Measurements from ENCODE around the gene SKA1.

The SKA1 gene

DNA sequence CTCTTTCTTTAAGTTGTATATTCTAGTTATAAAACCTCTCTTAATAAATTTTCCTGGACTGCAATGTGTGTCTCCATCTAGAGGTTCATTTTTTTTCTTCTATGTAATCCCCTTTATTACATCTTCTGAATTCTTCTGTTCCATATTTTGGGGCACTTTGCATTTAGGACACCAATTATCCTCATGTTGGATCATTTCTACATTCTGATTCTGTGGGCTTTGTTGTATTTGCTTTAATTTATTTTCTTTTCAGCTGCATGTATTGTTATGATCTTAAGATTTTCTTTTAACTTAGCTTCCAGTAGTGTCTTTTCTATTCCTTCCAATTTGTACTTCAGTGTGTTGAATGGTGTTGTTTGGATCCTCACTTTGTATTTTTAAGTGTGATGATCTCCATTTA lies 5.2 kb upstream of the SKA1 start:
- H3K4me3 ChIP-seq (ENCODE audit: low read length) = no peak overlapping the region
- DNase-seq (ENCODE audit: low read depth) = no peak
- TF ChIP-seq, protein P1, sequence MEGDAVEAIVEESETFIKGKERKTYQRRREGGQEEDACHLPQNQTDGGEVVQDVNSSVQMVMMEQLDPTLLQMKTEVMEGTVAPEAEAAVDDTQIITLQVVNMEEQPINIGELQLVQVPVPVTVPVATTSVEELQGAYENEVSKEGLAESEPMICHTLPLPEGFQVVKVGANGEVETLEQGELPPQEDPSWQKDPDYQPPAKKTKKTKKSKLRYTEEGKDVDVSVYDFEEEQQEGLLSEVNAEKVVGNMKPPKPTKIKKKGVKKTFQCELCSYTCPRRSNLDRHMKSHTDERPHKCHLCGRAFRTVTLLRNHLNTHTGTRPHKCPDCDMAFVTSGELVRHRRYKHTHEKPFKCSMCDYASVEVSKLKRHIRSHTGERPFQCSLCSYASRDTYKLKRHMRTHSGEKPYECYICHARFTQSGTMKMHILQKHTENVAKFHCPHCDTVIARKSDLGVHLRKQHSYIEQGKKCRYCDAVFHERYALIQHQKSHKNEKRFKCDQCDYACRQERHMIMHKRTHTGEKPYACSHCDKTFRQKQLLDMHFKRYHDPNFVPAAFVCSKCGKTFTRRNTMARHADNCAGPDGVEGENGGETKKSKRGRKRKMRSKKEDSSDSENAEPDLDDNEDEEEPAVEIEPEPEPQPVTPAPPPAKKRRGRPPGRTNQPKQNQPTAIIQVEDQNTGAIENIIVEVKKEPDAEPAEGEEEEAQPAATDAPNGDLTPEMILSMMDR (conservative IDR thresholded peaks at IDR 0.05; ENCODE audit: low read length) = no peak

DNA sequence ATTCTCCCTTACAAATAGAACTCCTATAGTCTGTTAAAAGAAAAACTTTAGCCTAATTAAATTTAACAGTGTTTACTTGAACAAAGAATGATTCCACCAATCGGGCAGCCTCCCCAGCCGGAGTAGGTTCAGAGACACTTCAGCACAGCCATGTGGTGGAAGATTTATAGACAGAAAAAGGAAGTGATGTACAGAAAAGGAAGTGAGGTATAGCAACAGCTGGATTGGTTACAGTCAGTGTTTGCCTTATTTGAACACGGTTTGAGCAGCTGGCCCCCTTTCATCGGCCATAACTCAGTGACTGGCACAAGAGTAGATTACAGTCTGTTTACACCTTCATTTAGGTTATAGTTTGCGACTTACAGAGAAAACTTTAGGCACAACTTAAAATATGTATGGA lies 2.1 kb upstream of the SKA1 start:
- no peak overlapping the region for H3K4me3 ChIP-seq (ENCODE audit: low read length)
- DNase-seq (ENCODE audit: low read depth) = no peak
- TF ChIP-seq, protein P1 (conservative IDR thresholded peaks at IDR 0.05; ENCODE audit: low read length) = no peak

DNA sequence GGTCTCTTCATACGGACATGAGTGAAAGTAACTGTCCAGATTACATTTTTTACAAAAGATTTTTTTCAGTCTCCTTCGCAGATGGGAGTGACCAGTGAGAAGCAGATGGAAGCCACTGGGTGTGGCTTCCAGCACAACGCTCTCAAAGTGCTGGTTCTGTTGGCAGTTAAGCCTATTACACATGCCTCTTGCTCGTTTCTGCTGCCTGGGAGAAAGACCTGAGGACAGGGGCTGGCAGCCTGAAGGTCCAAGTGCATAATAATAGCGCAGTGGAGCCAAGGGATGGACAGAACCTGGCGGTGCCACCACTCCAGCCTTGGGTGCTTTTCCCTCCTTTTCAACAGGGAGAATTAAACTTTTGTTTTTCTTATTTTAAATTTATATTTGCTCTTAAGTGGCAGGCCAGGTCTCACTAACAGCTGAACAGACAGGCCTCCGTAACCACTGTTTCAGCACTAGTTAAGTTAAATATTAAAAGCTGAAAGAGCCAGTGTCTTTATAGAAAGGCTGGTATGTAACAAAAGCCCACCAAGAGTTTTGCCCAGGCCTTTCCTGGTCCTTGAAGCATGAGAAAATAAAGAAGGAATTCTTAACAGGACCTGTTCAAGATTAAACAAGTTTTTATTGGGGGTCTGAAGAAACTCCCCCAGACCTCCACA lies 1.2 kb upstream of the SKA1 start:
- TF ChIP-seq, protein P1 (conservative IDR thresholded peaks at IDR 0.05; ENCODE audit: low read length) = no peak
- no peak for DNase-seq (ENCODE audit: low read depth)
- no peak overlapping the region for H3K4me3 ChIP-seq (ENCODE audit: low read length)

DNA sequence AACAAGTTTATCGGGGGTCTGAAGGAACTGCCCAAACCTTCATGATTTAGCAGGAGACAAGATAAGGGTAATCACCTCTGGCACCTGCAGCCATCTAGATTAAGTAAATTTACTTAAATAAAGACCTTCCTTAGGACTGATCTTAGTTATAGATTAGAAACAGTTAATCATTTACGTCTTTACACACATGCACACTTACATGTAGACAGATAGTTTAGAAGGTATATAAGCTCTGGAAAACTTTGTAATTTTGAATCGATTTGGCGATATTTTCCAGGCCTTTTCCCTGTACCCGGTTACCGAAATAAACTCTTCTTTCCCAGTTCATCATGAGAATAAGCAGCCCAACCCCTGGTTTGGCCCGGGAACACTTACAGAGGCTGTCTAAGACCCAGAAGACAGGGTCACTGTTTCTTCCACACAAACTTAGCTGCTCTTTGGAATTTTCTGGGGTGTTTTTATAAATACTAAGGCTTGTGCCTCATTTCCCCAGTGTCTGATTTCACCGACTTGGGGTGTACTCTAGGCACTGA lies 560 bp upstream of the SKA1 start:
- no peak for DNase-seq (ENCODE audit: low read depth)
- peak overlapping the region; percentile 85 for H3K4me3 ChIP-seq (ENCODE audit: low read length)
- TF ChIP-seq, protein P1 (conservative IDR thresholded peaks at IDR 0.05; ENCODE audit: low read length) = no peak

DNA sequence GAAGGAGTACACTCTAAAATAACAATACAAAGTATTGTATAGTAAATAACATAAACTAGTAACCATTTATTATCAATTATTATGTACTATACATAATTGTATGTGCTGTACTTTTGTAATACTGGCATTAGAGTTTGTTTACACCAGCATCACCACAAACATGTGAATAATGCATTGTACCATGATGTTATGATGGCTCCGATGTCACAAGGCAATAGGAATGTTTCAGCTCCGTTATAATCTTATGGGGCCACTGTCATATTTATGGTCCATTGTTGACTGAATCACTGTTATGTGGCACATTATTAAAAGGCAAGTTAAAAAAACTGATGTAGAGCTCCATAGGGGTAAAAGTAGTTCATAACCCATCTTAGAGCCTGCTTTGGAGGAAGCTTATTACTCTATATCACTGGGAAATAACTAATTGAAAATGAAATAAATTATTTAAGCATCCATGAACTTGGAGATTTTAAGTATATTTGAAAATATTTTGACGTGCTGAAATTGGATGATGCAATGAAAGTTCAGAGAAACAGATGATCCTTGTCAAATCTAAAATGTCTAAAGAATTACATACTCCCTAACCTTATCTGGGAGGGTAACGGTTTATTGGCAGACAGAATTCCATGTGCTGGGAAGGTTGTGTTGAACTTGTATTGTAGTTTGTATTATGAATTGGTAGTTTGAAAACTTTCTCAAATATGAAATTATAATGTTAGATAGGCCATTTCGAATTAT lies 2.4 kb downstream of the SKA1 start:
- peak; percentile 8 for DNase-seq (ENCODE audit: low read depth)
- TF ChIP-seq, protein P1 (conservative IDR thresholded peaks at IDR 0.05; ENCODE audit: low read length) = no peak
- no peak overlapping the region for H3K4me3 ChIP-seq (ENCODE audit: low read length)

DNA sequence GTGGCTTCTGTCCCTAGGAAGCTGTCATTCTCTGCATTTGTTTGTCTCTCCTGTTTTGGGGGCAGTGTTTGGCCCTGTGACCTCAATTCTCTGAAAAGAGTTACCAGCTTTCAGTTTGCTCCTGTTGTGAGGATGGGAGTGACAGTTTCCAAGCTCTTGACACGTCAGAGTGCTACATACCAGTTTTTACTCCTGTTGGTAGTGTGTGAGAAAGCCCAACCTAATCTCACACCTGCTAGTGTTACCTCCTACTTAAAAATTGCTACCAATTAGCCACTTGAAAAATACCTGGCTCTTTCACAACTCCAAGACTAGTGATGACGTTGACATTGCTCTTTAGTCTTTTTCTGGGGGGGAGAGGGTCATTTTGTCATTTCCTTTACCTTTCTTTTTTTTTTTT lies 14.1 kb downstream of the SKA1 start:
- no peak overlapping the region for H3K4me3 ChIP-seq (ENCODE audit: low read length)
- TF ChIP-seq, protein P1 (conservative IDR thresholded peaks at IDR 0.05; ENCODE audit: low read length) = no peak
- no peak for DNase-seq (ENCODE audit: low read depth)

DNA sequence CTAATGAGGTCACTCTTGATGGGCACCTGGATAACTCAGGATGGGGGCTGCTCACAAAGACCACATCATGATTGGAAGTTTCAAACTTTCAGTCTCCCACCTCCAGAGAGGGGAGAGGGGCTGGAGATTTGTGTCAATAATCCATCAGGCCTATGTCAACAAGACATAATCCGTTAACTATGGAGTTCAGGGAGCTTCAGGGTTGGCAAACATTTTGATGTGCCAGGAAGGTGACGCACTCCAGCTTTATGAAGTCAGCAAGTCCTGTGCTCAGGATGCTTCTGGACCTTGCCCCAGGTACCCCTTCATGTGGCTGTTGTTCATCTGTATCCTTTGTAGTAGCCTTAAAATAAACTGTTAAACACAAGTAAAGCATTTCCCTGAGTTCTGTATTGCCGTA lies 19.0 kb downstream of the SKA1 start:
- DNase-seq (ENCODE audit: low read depth) = no peak
- TF ChIP-seq, protein P1 (conservative IDR thresholded peaks at IDR 0.05; ENCODE audit: low read length) = no peak
- no peak overlapping the region for H3K4me3 ChIP-seq (ENCODE audit: low read length)
